Natural killer cell (primary cell): ENCODE measurements around the gene ZSWIM6. TPM values are rescaled to one million over a fixed set of nuclear protein-coding genes. Genes with fewer than 3 reads are reported as not detected.

Experiments used
- ATAC-seq, 3 donors: fragments of 150-1000 bp in 2 of 3; fragments of 200-7000 bp in 1 of 3; cut with Tn5 transposase; 1 replicate in 1 of 3; 2 replicates in 2 of 3; pipeline ENCODE4 v1.10.0; 2021; ENCODE audit warnings: mild to moderate bottlenecking in 2 of 3, moderate library complexity in 2 of 3
- DNase-seq, 2 donors: peaks; one replicate each; pipeline versions ENCODE4 v3.0.0 to v3.0.0-alpha.2; 2013 to 2021; ENCODE audit warnings: mixed read lengths in 1 of 2
- H3K27ac ChIP-seq: one replicate; pipeline ENCODE4 v1.5.1; 2013; ENCODE audit warnings: mild to moderate bottlenecking, low read length
- H3K27me3 ChIP-seq: one replicate; pipeline ENCODE4 v1.6.1; 2013; ENCODE audit warnings: low read length; ENCODE audit not compliant: control insufficient read depth, insufficient read depth
- H3K36me3 ChIP-seq: one replicate; pipeline ENCODE4 v1.6.1; 2013; ENCODE audit warnings: low read length; ENCODE audit not compliant: control insufficient read depth, insufficient read depth
- H3K4me1 ChIP-seq: one replicate; pipeline ENCODE4 v1.6.1; 2013; ENCODE audit warnings: low read length; ENCODE audit not compliant: control insufficient read depth, insufficient read depth
- H3K4me3 ChIP-seq: one replicate; pipeline ENCODE4 v1.5.1; 2013; ENCODE audit warnings: low read length
- H3K9me3 ChIP-seq: one replicate; pipeline ENCODE4 v1.6.1; 2013; ENCODE audit warnings: low read length; ENCODE audit not compliant: control insufficient read depth, insufficient read depth
- H3K27ac Mint-ChIP-seq, 2 donors: one replicate each; pipeline ENCODE4 v1.8.0; 2022; ENCODE audit warnings: mild to moderate bottlenecking in 2 of 2, mixed read lengths in 2 of 2, moderate library complexity in 1 of 2
- H3K27me3 Mint-ChIP-seq, 2 donors: one replicate each; pipeline ENCODE4 v1.8.0; 2022; ENCODE audit warnings: low read depth in 2 of 2, mixed read lengths in 2 of 2
- H3K36me3 Mint-ChIP-seq: one replicate; pipeline ENCODE4 v1.8.0; 2022; ENCODE audit warnings: mixed read lengths
- H3K4me1 Mint-ChIP-seq, 2 donors: one replicate each; pipeline ENCODE4 v1.8.0; 2022; ENCODE audit warnings: mixed read lengths in 2 of 2
- H3K4me3 Mint-ChIP-seq: one replicate; pipeline ENCODE4 v1.8.0; 2022; ENCODE audit warnings: mild to moderate bottlenecking, moderate library complexity, mixed read lengths
- H3K9me3 Mint-ChIP-seq, 2 donors: one replicate each; pipeline ENCODE4 v1.8.0; 2022; ENCODE audit warnings: mixed read lengths in 2 of 2
- CTCF ChIP-seq: fragments of 200-600 bp; IDR thresholded peaks from one replicate; pipeline ENCODE4 v1.8.0; 2022; ENCODE audit warnings: antibody characterized with exemption
- WGBS: methylation state at CpG from one replicate; pipeline ENCODE4 v1.1.7; 2013; ENCODE audit warnings: missing lambda C conversion rate; ENCODE audit not compliant: insufficient coverage; 5-methylcytosine and 5-hydroxymethylcytosine counted together
- intact Hi-C: fragments of 100-400 bp; cut with micrococcal nuclease; formaldehyde crosslinking; loops from one replicate; pipeline ENCODE4 v1.14.2; 2022
- total RNA-seq, 4 donors: library from RNA; stranded (reverse); fragments of 120-200 nt in 1 of 4; gene quantifications; one replicate each; pipeline versions ENCODE4 v1.2.3 to v1.2.4, GENCODE V29; 2013 to 2022

ZSWIM6 gene
- total RNA-seq, 3 donors from 2014 or later (not counting 1 experiment from before 2014, with no cell fraction given), result 8.7 to 11.4 (median 10.5) TPM

- H3K9me3 ChIP-seq, result no peaks in the 10 kb centered on the region
- TF ChIP-seq CTCF, result no peak
- Mint-ChIP-seq H3K27me3 (peaks cover 10 to 34% of the 10 kb centered on the region in 2 donors), H3K27ac (no peak overlapping the region), H3K4me3 (no peak overlapping the region), H3K9me3 (no peaks in the 10 kb centered on the region), H3K4me1 (no peaks in the 10 kb centered on the region), H3K36me3 (no peaks in the 10 kb centered on the region)
- H3K27ac ChIP-seq, result no peak overlapping the region
- H3K27me3 ChIP-seq, result no peaks in the 10 kb centered on the region
- no peak for ATAC-seq
- intact Hi-C loops, result no loop called here
- no peaks in the 10 kb centered on the region for H3K36me3 ChIP-seq
- no peak overlapping the region for H3K4me3 ChIP-seq
- H3K4me1 ChIP-seq, result no peaks in the 10 kb centered on the region
- DNase-seq, result peak in 1 of 2 donors; percentile 27
- WGBS, result 92% methylated on average over 11 of the region's 15 CpGs
These were observed 27.3 kb upstream of the ZSWIM6 start for GRCh38 chr5:61304590-61305381.

- Mint-ChIP-seq H3K9me3 (no peaks in the 10 kb centered on the region), H3K4me1 (no peaks in the 10 kb centered on the region), H3K27me3 (peaks cover 13 to 35% of the 10 kb centered on the region in 2 donors), H3K36me3 (no peaks in the 10 kb centered on the region), H3K4me3 (no peak overlapping the region), H3K27ac (no peak overlapping the region)
- intact Hi-C loops, result no loop called here
- Histone ChIP-seq H3K27me3 (no peaks in the 10 kb centered on the region), H3K36me3 (no peaks in the 10 kb centered on the region), H3K27ac (no peak overlapping the region), H3K4me1 (no peaks in the 10 kb centered on the region), H3K9me3 (no peaks in the 10 kb centered on the region), H3K4me3 (no peak overlapping the region)
- 88% methylated on average over 4 of the region's 5 CpGs for WGBS
- TF ChIP-seq CTCF, result no peak
- no peak for ATAC-seq
- DNase-seq, result no peak
These were observed 25.4 kb upstream of the ZSWIM6 start for GRCh38 chr5:61306531-61307131.

GRCh38 chr5:61307191-61307590, 24.9 kb upstream of the ZSWIM6 start:
- no peak for ATAC-seq
- Histone ChIP-seq H3K9me3 (no peaks in the 10 kb centered on the region), H3K27me3 (no peaks in the 10 kb centered on the region), H3K36me3 (no peaks in the 10 kb centered on the region), H3K4me1 (no peaks in the 10 kb centered on the region), H3K27ac (no peak overlapping the region), H3K4me3 (no peak overlapping the region)
- H3K4me1 Mint-ChIP-seq, result no peaks in the 10 kb centered on the region
- no peaks in the 10 kb centered on the region for H3K9me3 Mint-ChIP-seq
- H3K27me3 Mint-ChIP-seq, result peaks cover 13 to 35% of the 10 kb centered on the region in 2 donors
- no peaks in the 10 kb centered on the region for H3K36me3 Mint-ChIP-seq
- H3K27ac Mint-ChIP-seq, result no peak overlapping the region
- intact Hi-C loops, result no loop called here
- H3K4me3 Mint-ChIP-seq, result no peak overlapping the region
- DNase-seq, result no peak
- TF ChIP-seq CTCF, result no peak
- 88% methylated on average over 1 of the region's 3 CpGs for WGBS
